ENCODE data around the gene IDH3G. TPM values are rescaled to one million over a fixed set of nuclear protein-coding genes. Genes with fewer than 3 reads are reported as not detected.

Gene IDH3G
- total and polyA plus RNA-seq, 4 donors, result 23.3 to 40.9 (median 31.1) TPM

- no peaks in the 10 kb centered on the region for H3K9me3 ChIP-seq (ENCODE audit: control insufficient read depth in 4 of 4, low read length in 3 of 4)
- no peak overlapping the region for H3K9ac ChIP-seq (ENCODE audit: low read depth in 1 of 2, low read length in 2 of 2)
- H3K27ac ChIP-seq (ENCODE audit: low read depth in 1 of 2, low read length in 2 of 2), result no peak overlapping the region
- H3K4me1 ChIP-seq (ENCODE audit: control insufficient read depth in 4 of 4, insufficient read depth in 4 of 4, low read length in 3 of 4), result no peaks in the 10 kb centered on the region
- H3K27me3 ChIP-seq (ENCODE audit: control insufficient read depth in 4 of 4, insufficient read depth in 4 of 4, low read length in 3 of 4), result no peaks in the 10 kb centered on the region
- H3K36me3 ChIP-seq (ENCODE audit: control insufficient read depth in 4 of 4, insufficient read depth in 3 of 4, low read depth in 1 of 4, low read length in 3 of 4), result no peaks in the 10 kb centered on the region
- WGBS, result 88% methylated on average over 37 of the region's 37 CpGs
- DNase-seq (ENCODE audit: low spot score), result no peak
- no peak overlapping the region for H3K4me3 ChIP-seq (ENCODE audit: low read depth in 1 of 3, low read length in 3 of 3)
- no peak for TF ChIP-seq YY1 (IDR thresholded peaks at IDR 0.05)
- no peak for TF ChIP-seq REST (IDR thresholded peaks at IDR 0.05)
- no peak for TF ChIP-seq RXRA (IDR thresholded peaks at IDR 0.05)
- no peak for TF ChIP-seq MAX (IDR thresholded peaks at IDR 0.05)
- TF ChIP-seq JUND (IDR thresholded peaks at IDR 0.05), result no peak
- TF ChIP-seq RAD21 (IDR thresholded peaks at IDR 0.05), result no peak
- TF ChIP-seq TAF1 (conservative IDR thresholded peaks at IDR 0.05), result no peak
Observed at GRCh38 chrX:153771415-153772315, 22.5 kb downstream of the IDH3G start.

- no peak for DNase-seq (ENCODE audit: low spot score)
- Histone ChIP-seq H3K9me3 (ENCODE audit: control insufficient read depth in 4 of 4, low read length in 3 of 4) (no peaks in the 10 kb centered on the region), H3K27ac (ENCODE audit: low read depth in 1 of 2, low read length in 2 of 2) (no peak overlapping the region), H3K36me3 (ENCODE audit: control insufficient read depth in 4 of 4, insufficient read depth in 3 of 4, low read depth in 1 of 4, low read length in 3 of 4) (no peaks in the 10 kb centered on the region), H3K9ac (ENCODE audit: low read depth in 1 of 2, low read length in 2 of 2) (no peak overlapping the region), H3K4me1 (ENCODE audit: control insufficient read depth in 4 of 4, insufficient read depth in 4 of 4, low read length in 3 of 4) (no peaks in the 10 kb centered on the region), H3K4me3 (ENCODE audit: low read depth in 1 of 3, low read length in 3 of 3) (no peak overlapping the region), H3K27me3 (ENCODE audit: control insufficient read depth in 4 of 4, insufficient read depth in 4 of 4, low read length in 3 of 4) (no peaks in the 10 kb centered on the region)
- TF ChIP-seq RAD21 (IDR thresholded peaks at IDR 0.05), result no peak
- no peak for TF ChIP-seq JUND (IDR thresholded peaks at IDR 0.05)
- no peak for TF ChIP-seq YY1 (IDR thresholded peaks at IDR 0.05)
- no peak for TF ChIP-seq FOXA2 (IDR thresholded peaks at IDR 0.05)
- no peak for TF ChIP-seq REST (IDR thresholded peaks at IDR 0.05)
- TF ChIP-seq FOXA1 (IDR thresholded peaks at IDR 0.05), result no peak
- no peak for TF ChIP-seq NR2F2 (IDR thresholded peaks at IDR 0.05)
- no peak for TF ChIP-seq HNF4G (IDR thresholded peaks at IDR 0.05)
- WGBS, result 92% methylated on average over 18 of the region's 18 CpGs
Observed at GRCh38 chrX:153770601-153771414, 23.4 kb downstream of the IDH3G start.
